Measurements from ENCODE around the gene NSUN3. TPM values are rescaled to one million over a fixed set of nuclear protein-coding genes. Genes with fewer than 3 reads are reported as not detected.
"Not testable (repeated sequence)": the region's sequence is repeated elsewhere in the genome, so short reads cannot be mapped to it uniquely, and the experiment has no call there.

Gene NSUN3
- total RNA-seq, 4 donors from 2014 or later = 6.6 to 16.0 (median 9.0) TPM

DNA sequence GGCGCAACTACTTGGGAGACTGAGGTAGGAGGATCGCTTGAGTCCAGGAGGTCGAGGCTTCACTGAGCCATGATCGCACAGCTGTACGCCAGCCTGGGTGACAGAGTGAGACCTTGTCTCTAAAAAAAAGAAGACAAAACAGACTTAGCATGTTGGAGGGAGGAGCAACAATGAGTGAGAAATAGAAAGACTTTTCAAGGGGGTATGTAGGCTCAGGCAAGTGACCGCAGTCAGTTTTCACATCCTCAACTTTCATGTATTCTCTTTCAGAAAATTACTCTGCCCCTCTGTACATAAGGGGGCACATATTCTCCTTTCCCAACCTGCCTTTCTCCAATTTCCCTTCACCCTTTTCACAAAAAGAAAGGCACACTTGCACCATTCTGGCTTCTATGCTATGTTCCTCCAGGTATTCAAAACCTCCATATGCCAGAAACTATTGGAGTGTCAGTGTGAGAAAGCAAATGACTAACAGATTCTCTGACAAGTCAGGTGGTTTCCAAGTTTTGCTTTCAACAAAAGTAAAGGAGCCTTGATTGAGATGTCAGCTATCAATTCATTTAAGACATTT, 7.6 kb downstream of the NSUN3 start:
- peaks cover 0 to 10% (median 3%) of the 10 kb centered on the region in 4 donors for H3K4me1 ChIP-seq
- 92 to 94% methylated on average over 6 of the region's 6 CpGs for WGBS, 2 donors
- H3K27ac ChIP-seq = no peak overlapping the region
- no peaks in the 10 kb centered on the region for H3K27me3 ChIP-seq
- no peak overlapping the region for H3K4me3 ChIP-seq
- peaks cover 0 to 35% (median 0%) of the 10 kb centered on the region in 3 donors for H3K36me3 ChIP-seq
- TF ChIP-seq EP300 (IDR thresholded peaks at IDR 0.05) = no peak
- no peak for TF ChIP-seq POLR2A (IDR thresholded peaks at IDR 0.05)
- TF ChIP-seq, protein P1, sequence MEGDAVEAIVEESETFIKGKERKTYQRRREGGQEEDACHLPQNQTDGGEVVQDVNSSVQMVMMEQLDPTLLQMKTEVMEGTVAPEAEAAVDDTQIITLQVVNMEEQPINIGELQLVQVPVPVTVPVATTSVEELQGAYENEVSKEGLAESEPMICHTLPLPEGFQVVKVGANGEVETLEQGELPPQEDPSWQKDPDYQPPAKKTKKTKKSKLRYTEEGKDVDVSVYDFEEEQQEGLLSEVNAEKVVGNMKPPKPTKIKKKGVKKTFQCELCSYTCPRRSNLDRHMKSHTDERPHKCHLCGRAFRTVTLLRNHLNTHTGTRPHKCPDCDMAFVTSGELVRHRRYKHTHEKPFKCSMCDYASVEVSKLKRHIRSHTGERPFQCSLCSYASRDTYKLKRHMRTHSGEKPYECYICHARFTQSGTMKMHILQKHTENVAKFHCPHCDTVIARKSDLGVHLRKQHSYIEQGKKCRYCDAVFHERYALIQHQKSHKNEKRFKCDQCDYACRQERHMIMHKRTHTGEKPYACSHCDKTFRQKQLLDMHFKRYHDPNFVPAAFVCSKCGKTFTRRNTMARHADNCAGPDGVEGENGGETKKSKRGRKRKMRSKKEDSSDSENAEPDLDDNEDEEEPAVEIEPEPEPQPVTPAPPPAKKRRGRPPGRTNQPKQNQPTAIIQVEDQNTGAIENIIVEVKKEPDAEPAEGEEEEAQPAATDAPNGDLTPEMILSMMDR (IDR thresholded peaks at IDR 0.05) = no peak
- DNase-seq (ENCODE audit: low spot score in 2 of 2) = no peak
- H3K9me3 ChIP-seq = no peaks in the 10 kb centered on the region

DNA sequence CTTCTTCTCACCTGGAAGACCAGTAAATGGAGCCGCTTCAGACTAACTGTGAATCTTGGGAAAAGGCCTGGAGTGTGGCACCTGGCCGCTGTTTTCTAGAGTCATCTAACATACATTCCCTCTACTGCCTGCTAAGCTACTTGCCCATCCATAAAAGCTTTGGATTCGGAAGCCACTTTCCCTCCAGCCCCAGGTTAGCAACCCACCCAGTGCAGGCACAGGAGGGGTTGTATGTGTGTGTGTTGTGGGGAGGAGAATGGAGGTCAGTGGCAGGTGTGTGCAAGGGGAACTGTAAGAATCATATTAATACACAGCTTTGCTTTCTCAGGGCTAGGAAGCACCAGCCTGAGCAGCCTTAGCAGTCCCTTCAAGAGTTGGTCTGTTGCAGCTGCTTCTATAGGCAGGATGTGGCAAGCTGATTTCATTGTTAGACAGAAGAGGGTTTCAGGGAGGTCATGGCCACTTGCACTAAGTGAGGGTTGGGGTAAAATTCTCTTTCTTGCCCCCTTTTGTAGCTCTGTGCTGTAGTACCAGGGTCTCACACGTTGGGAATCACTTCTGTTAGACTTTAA, 8.9 kb downstream of the NSUN3 start:
- TF ChIP-seq, protein P1 (IDR thresholded peaks at IDR 0.05) = no peak
- TF ChIP-seq POLR2A (IDR thresholded peaks at IDR 0.05) = no peak
- 88 to 89% methylated on average over 4 of the region's 4 CpGs for WGBS, 2 donors
- no peaks in the 10 kb centered on the region for H3K9me3 ChIP-seq
- peaks cover 0 to 39% (median 0%) of the 10 kb centered on the region in 3 donors for H3K36me3 ChIP-seq
- no peak overlapping the region for H3K4me3 ChIP-seq
- no peak for DNase-seq (ENCODE audit: low spot score in 2 of 2)
- no peaks in the 10 kb centered on the region for H3K27me3 ChIP-seq
- H3K27ac ChIP-seq = no peak overlapping the region
- H3K4me1 ChIP-seq = peaks cover 0 to 9% (median 0%) of the 10 kb centered on the region in 4 donors

DNA sequence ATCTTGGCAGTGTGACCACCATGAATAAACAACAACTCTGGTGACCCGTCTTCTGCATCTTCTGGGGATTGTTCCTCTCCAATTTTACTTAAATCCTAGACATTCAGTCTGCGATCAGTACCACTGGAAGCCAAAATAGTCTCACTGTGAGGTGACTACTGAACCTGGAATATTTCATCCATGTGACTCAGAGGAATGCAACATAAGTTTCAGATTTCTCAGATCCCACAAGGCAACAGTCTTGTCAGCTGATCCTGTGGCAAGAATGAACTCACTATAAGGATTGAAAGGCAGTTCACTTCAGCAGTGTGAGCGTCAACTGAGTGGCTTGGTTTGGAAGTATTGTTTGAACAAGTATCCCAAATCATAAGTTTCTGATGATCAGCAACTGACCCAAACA, 13.2 kb downstream of the NSUN3 start:
- Histone ChIP-seq H3K9me3 (no peaks in the 10 kb centered on the region), H3K27me3 (no peaks in the 10 kb centered on the region), H3K4me3 (no peak overlapping the region), H3K27ac (no peak overlapping the region), H3K36me3 (peaks cover 0 to 27% (median 0%) of the 10 kb centered on the region in 3 donors), H3K4me1 (peaks cover 0 to 10% (median 0%) of the 10 kb centered on the region in 4 donors)
- DNase-seq (ENCODE audit: low spot score in 2 of 2) = no peak
- 93 to 98% methylated on average over 3 of the region's 3 CpGs for whole genome bisulfite sequencing, 2 donors
- TF ChIP-seq, protein P1 (IDR thresholded peaks at IDR 0.05) = no peak
- TF ChIP-seq POLR2A (IDR thresholded peaks at IDR 0.05) = no peak
- TF ChIP-seq EP300 (IDR thresholded peaks at IDR 0.05) = no peak

DNA sequence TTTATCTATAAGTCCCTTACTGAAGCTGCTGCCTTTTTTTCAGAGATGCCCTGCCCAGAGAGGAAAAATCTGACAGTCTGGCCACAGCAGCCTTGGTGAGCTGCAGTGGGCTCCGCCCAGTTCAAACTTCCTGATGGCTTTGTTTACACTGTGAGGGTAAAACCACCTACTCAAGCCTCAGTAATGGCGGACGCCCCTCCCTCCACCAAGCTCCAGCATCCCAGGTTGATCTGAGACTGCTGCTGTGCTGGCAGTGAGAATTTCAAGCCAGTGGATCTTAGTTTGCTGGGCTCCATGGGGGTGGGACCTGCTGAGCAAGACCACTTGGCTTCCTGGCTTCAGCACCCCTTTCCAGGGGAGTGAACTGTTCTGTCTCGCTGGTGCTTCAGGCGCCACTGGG, 17.7 kb downstream of the NSUN3 start:
- not testable (repeated sequence) for H3K9me3 ChIP-seq; H3K27me3 ChIP-seq; H3K4me1 ChIP-seq; H3K4me3 ChIP-seq; DNase-seq (ENCODE audit: low spot score in 2 of 2); H3K27ac ChIP-seq
- WGBS, 2 donors = 96 to 100% methylated on average over 4 to 5 of the region's 5 CpGs
- peaks cover 0 to 24% (median 0%) of the 10 kb centered on the region in 3 donors for H3K36me3 ChIP-seq

DNA sequence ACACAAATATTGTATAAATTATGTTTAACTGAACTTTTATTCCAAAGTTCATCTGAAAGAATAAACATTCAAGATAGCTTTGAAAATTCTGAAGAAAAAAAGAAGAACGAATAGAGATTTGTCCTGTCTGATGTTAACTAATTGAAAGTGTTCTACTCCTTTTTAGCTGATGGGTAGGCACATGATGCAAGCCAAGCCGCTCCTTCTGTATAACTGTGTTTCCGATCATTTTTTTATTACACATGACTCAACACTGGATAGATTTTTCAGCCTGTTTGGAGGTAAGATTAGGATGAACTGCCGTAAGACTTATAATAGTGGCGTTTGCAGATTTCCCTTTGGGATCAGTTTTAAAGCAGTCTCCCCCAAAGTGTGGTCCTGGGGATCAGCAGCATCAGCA, 19.0 kb downstream of the NSUN3 start:
- TF ChIP-seq, protein P1 (IDR thresholded peaks at IDR 0.05) = no peak
- TF ChIP-seq POLR2A (IDR thresholded peaks at IDR 0.05) = no peak
- TF ChIP-seq EP300 (IDR thresholded peaks at IDR 0.05) = no peak
- H3K4me1 ChIP-seq = peaks cover 0 to 10% (median 0%) of the 10 kb centered on the region in 4 donors
- DNase-seq (ENCODE audit: low spot score in 2 of 2) = no peak
- no peaks in the 10 kb centered on the region for H3K27me3 ChIP-seq
- 84 to 88% methylated on average over 5 of the region's 5 CpGs for WGBS, 2 donors
- no peak overlapping the region for H3K4me3 ChIP-seq
- H3K36me3 ChIP-seq = peaks cover 0 to 24% (median 0%) of the 10 kb centered on the region in 3 donors
- no peaks in the 10 kb centered on the region for H3K9me3 ChIP-seq
- H3K27ac ChIP-seq = no peak overlapping the region
